Panc1 (cell line): ENCODE results near the gene SCAMP1. TPM values are rescaled to one million over a fixed set of nuclear protein-coding genes. Genes with fewer than 3 reads are reported as not detected.

Experiments used
- ATAC-seq: fragments of 200-7000 bp; cut with Tn5 transposase; 2 replicates; pipeline ENCODE4 v1.9.1; 2020; ENCODE audit warnings: mild to moderate bottlenecking, moderate library complexity
- BruUV-seq: library from RNA; stranded (reverse); fragments of 400-500 nt; replicated peaks from 2 replicates; lab custom pipeline; 2021; lab: Mats Ljungman, UMichigan
- CTCF ChIA-PET: fragments of 300-600 bp; sonication (Branson Sonifier 250); formaldehyde crosslinking; loops from one replicate; lab custom pipeline; 2022; ENCODE audit warnings: antibody characterized with exemption; lab: Charles Lee
- POLR2A ChIA-PET: fragments of 300-600 bp; sonication (Branson Sonifier 250); formaldehyde crosslinking; loops from one replicate; lab custom pipeline; 2022; ENCODE audit warnings: antibody characterized with exemption; lab: Charles Lee
- DNase-seq: peaks from one replicate; pipeline ENCODE4 v3.0.0-alpha.2; 2010; ENCODE audit warnings: low read depth, low spot score
- H3K27ac ChIP-seq: 2 replicates; pipeline ENCODE4 v1.5.1; 2011; ENCODE audit warnings: mild to moderate bottlenecking, low read length, inconsistent platforms
- H3K27me3 ChIP-seq: fragments of 200-500 bp; sonication (Bioruptor generic); 2 replicates; pipeline ENCODE4 v1.6.0; 2014; ENCODE audit warnings: low read length, inconsistent platforms; ENCODE audit not compliant: control insufficient read depth, insufficient read depth
- H3K36me3 ChIP-seq: fragments of 200-500 bp; sonication (Bioruptor generic); 2 replicates; pipeline ENCODE4 v1.5.1; 2014; ENCODE audit warnings: inconsistent platforms, mild to moderate bottlenecking, low read length, moderate library complexity; ENCODE audit not compliant: control insufficient read depth, insufficient read depth
- H3K4me1 ChIP-seq: 2 replicates; pipeline ENCODE4 v1.5.1; 2011; ENCODE audit warnings: inconsistent platforms, mild to moderate bottlenecking, low read length, moderate library complexity; ENCODE audit not compliant: control insufficient read depth, insufficient read depth
- H3K4me3 ChIP-seq, 2 experiments: 2 replicates each; pipeline ENCODE4 v1.5.1; 2011 to 2012; ENCODE audit warnings: low read depth in 2 of 2, low read length in 2 of 2, mild to moderate bottlenecking in 2 of 2, inconsistent platforms in 1 of 2, moderate library complexity in 1 of 2
- H3K9me3 ChIP-seq: fragments of 200-500 bp; sonication (Bioruptor generic); 2 replicates; pipeline ENCODE4 v1.5.1; 2014; ENCODE audit warnings: low read depth, mild to moderate bottlenecking, inconsistent platforms, low read length, moderate library complexity; ENCODE audit not compliant: control insufficient read depth, insufficient read depth
- POLR2AphosphoS5 ChIP-seq: IDR thresholded peaks from 2 replicates; pipeline ENCODE4 v1.6.1; 2012; ENCODE audit warnings: mild to moderate bottlenecking, low read depth, low read length, moderate library complexity
- SIN3A ChIP-seq: IDR thresholded peaks from 2 replicates; pipeline ENCODE4 v1.6.1; 2012; ENCODE audit warnings: low read depth, mild to moderate bottlenecking, low read length, moderate library complexity, borderline replicate concordance; ENCODE audit not compliant: insufficient read depth
- TCF7L2 ChIP-seq: IDR thresholded peaks from 2 replicates; pipeline ENCODE4 v1.6.1; 2011; ENCODE audit warnings: mild to moderate bottlenecking, low read depth, low read length, inconsistent platforms
- in situ Hi-C: cut with HindIII; loops from 2 replicates; pipeline ENCODE4 v1.10.0; 2016; ENCODE audit warnings: low sequenced_read_pairs, low pct_unique_long_range_greater_than_20kb
- intact Hi-C: fragments of 100-400 bp; cut with micrococcal nuclease; formaldehyde crosslinking; loops from one replicate; pipeline ENCODE4 v1.10.0; 2022; ENCODE audit not compliant: unreplicated experiment
- total RNA-seq: library from RNA; stranded (reverse); gene quantifications from one replicate; pipeline ENCODE4 v1.2.1, GENCODE V29; 2021; ENCODE audit not compliant: unreplicated experiment
- TF ChIP-seq, protein P1 (sequence below), 2 experiments: IDR thresholded peaks; 2 replicates each; pipeline ENCODE4 v1.6.1; 2011 to 2012; ENCODE audit warnings: low read depth in 2 of 2, control low read depth in 1 of 2, low read length in 1 of 2, mild to moderate bottlenecking in 1 of 2, moderate library complexity in 1 of 2; ENCODE audit not compliant: insufficient read depth in 1 of 2
- TF ChIP-seq, protein P2 (sequence below): fragments of 450-650 bp; IDR thresholded peaks from 2 replicates; pipeline ENCODE4 v1.5.1; 2017; ENCODE audit warnings: mild to moderate bottlenecking

Gene SCAMP1
- total RNA-seq, 1 experiment from 2014 or later = 51.3 TPM

DNA sequence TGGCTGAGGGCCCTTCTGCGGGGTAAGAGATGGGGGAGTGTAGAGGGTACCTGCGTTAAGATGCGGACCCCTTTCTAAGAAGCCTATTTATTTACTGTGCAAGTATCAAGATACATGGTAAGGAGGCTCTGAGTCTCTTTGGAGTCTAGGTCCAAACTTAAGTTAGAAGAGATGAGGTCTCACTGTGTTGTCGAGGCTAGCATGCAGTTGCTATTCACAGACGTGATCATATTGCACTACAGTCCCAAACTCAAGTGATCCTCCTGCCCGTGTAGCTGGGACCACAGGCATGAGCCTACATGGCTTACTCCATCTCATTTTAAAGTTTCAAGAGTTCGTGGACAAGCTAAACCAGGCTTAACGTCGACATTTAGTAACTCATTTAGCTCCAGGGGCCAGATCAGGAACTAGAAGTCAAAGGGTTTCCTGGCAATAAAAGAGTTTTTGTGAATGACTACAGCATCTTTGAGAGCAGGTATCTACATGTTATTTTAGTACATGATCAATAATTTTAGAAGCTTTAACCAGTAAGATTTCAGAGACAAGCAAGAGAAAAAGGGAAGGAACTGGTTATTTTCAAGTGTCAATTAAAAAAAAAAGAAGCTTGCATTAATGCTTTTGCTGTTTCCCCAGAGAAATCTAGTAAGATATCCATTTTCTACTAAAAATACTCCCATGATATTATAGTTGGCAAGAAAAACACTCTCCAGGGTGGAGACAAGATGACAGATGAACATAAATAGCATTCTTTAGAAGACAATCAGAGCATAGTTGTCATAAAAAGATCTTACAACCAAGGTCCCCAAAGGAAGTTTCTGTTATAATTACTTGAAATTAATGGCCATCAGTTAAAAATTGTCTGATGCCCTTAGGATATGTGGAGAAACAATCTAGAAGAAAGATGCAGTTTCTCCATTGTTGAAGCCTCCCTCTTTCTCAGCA is 141.3 kb downstream of the SCAMP1 start:
- in situ Hi-C loops (no loop called here), intact Hi-C loops (no loop called here)
- CTCF ChIA-PET = no interaction called here
- DNase-seq (no peak), ATAC-seq (no peak)
- no peaks in the 10 kb centered on the region for H3K36me3 ChIP-seq
- POLR2A ChIA-PET = no interaction called here
- TF ChIP-seq, protein P1, sequence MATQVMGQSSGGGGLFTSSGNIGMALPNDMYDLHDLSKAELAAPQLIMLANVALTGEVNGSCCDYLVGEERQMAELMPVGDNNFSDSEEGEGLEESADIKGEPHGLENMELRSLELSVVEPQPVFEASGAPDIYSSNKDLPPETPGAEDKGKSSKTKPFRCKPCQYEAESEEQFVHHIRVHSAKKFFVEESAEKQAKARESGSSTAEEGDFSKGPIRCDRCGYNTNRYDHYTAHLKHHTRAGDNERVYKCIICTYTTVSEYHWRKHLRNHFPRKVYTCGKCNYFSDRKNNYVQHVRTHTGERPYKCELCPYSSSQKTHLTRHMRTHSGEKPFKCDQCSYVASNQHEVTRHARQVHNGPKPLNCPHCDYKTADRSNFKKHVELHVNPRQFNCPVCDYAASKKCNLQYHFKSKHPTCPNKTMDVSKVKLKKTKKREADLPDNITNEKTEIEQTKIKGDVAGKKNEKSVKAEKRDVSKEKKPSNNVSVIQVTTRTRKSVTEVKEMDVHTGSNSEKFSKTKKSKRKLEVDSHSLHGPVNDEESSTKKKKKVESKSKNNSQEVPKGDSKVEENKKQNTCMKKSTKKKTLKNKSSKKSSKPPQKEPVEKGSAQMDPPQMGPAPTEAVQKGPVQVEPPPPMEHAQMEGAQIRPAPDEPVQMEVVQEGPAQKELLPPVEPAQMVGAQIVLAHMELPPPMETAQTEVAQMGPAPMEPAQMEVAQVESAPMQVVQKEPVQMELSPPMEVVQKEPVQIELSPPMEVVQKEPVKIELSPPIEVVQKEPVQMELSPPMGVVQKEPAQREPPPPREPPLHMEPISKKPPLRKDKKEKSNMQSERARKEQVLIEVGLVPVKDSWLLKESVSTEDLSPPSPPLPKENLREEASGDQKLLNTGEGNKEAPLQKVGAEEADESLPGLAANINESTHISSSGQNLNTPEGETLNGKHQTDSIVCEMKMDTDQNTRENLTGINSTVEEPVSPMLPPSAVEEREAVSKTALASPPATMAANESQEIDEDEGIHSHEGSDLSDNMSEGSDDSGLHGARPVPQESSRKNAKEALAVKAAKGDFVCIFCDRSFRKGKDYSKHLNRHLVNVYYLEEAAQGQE (IDR thresholded peaks at IDR 0.05; ENCODE audit: insufficient read depth in 1 of 2, low read depth in 2 of 2, low read length in 1 of 2) = no peak
- no peak for TF ChIP-seq SIN3A
- no peak for TF ChIP-seq TCF7L2
- no peak for TF ChIP-seq POLR2AphosphoS5
- TF ChIP-seq, protein P2, sequence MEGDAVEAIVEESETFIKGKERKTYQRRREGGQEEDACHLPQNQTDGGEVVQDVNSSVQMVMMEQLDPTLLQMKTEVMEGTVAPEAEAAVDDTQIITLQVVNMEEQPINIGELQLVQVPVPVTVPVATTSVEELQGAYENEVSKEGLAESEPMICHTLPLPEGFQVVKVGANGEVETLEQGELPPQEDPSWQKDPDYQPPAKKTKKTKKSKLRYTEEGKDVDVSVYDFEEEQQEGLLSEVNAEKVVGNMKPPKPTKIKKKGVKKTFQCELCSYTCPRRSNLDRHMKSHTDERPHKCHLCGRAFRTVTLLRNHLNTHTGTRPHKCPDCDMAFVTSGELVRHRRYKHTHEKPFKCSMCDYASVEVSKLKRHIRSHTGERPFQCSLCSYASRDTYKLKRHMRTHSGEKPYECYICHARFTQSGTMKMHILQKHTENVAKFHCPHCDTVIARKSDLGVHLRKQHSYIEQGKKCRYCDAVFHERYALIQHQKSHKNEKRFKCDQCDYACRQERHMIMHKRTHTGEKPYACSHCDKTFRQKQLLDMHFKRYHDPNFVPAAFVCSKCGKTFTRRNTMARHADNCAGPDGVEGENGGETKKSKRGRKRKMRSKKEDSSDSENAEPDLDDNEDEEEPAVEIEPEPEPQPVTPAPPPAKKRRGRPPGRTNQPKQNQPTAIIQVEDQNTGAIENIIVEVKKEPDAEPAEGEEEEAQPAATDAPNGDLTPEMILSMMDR = no peak
- BruUV-seq = no TSS peak
- no peak overlapping the region for H3K4me3 ChIP-seq
- no peak overlapping the region for H3K27ac ChIP-seq
- H3K27me3 ChIP-seq = no peaks in the 10 kb centered on the region
- no peaks in the 10 kb centered on the region for H3K4me1 ChIP-seq
- no peaks in the 10 kb centered on the region for H3K9me3 ChIP-seq

DNA sequence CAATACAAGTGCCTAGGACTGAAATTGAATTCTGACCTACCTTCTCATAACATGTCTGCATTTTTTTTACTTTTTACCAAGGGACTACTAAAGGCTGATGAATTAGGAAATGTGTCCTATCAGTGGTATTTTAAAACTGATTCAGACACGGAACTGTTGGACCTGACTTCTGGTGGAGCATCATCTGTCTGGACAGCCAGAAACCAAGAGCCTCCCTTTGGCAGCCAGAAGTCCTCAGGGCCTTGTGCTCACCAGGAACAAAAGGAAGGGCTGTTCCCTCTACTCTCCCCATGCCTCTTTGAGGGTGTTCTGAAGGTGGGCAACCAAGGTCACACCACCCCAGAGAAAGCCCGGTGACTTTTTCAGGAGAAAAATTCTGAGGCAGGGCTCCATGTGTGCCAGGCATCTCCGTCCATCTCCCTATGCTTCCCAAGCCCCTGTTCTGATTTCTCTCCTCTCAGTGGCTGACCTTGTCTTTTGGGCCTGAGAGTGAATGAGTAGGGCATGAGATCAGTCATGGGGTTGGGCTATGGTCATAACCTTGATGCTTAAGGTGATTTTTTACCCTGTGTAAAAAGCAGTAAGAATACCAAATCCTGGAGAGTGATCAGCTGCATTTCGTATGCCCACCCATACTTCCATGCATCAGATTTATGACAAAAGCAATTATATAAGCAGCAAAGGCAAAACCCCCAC is 143.7 kb downstream of the SCAMP1 start:
- no peak for DNase-seq
- no TSS peak for BruUV-seq

More for the DNA sequence above, 143.7 kb downstream of the SCAMP1 start:
- no peak overlapping the region for H3K4me3 ChIP-seq
- no peak overlapping the region for H3K27ac ChIP-seq
- H3K36me3 ChIP-seq = no peaks in the 10 kb centered on the region
- no peaks in the 10 kb centered on the region for H3K27me3 ChIP-seq
- ChIA-PET POLR2A (interaction anchor here (0.6 kb wide), 1 partner anchor 19 kb away, joined by 3 read pairs; no protein-coding TSS in a partner anchor), CTCF (no interaction called here)
- TF ChIP-seq, protein P1 (IDR thresholded peaks at IDR 0.05; ENCODE audit: insufficient read depth in 1 of 2, low read depth in 2 of 2, low read length in 1 of 2) = no peak
- TF ChIP-seq SIN3A (no peak), POLR2AphosphoS5 (no peak), TCF7L2 (no peak)
- TF ChIP-seq, protein P2 = no peak
- intact Hi-C loops (no loop called here), in situ Hi-C loops (no loop called here)
- peaks cover 8% of the 10 kb centered on the region; the same call in 1 of the 2 replicates for H3K4me1 ChIP-seq
- ATAC-seq = no peak
- H3K9me3 ChIP-seq = no peaks in the 10 kb centered on the region
